PFSK-1 (cell line): ENCODE measurements around the gene HERPUD2.

Experiments
- SIN3A ChIP-seq: IDR thresholded peaks from 2 replicates; pipeline ENCODE4 v1.6.1; 2012; ENCODE audit warnings: mild to moderate bottlenecking, low read length, moderate library complexity, borderline replicate concordance; ENCODE audit not compliant: insufficient read depth
- TAF1 ChIP-seq: IDR thresholded peaks from 2 replicates; pipeline ENCODE4 v1.6.1; 2012; ENCODE audit warnings: low read length, control low read depth, borderline replicate concordance; ENCODE audit not compliant: insufficient read depth

DNA sequence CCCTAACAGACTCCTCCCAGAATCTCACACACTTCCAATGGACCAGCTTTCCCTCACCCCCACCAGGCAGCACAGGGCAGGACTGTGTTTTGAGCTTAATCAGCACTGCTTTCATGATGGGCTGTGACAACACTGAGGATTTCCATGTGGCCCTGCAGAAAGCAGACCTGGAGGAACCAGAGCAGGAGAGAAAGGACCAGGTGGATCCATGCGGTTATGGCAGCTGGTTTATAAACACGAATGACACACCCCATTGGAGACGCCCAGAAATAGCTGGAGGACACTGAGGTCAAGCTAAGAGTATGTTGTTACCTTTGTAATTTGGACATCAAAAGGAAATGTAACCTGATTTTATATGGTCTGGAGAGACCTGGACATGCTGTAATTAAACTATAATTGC is 31.7 kb upstream of the HERPUD2 start:
- TF ChIP-seq TAF1 (no peak), SIN3A (no peak)
